ENCODE results near the gene NAA20. TPM values are rescaled to one million over a fixed set of nuclear protein-coding genes. Genes with fewer than 3 reads are reported as not detected.
A peak's percentile ranks its signal among the peaks of the same experiment; 100 is the strongest.

The NAA20 gene
- total and polyA plus RNA-seq, 2 of the 13 experiments (the other 11 are each of a cell fraction or from before 2014, with no cell fraction given) = 81.9 to 82.8 TPM

DNA sequence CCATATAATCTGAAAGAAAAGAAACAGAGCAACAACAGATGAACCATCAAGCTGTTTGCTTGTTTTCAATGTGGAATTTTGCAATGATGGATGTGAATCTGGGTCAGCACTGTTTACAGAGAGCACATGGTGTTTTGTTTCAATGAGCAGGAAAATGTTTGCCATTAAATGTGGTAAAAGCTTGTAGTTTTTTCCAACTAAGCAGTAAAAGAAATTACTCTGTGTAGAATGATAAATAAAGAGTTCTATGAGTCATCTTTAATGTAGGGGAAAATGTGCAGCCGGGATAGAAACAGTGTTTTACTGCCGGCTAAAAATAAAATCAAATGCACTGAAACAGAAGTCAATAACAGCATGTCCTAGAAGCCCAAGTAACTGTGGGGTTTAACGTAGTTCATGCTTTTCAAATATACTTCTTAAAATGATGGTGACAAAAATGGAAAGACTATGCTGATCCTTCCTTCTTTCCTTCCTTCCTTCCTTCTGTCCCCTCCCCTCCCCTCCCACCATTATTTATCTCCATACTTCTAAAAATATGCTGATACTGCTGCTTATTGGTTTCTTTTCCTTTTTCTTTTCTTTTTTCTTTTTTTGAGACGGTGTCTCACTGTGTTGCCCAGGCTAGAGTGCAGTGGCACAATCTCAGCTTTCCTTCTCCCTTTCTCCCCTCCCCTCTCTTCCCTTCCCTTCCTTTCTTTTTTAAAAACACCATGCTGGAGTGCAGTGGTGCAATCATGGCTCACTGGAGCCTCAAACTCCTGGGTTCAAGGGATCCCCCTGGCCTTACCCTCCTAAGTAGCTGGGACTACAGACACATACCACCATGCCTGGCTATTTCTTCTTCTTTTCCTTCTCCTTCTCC lies 6.3 kb upstream of the NAA20 start:
- 14% methylated on average over 4 of the region's 4 CpGs for WGBS (ENCODE audit: low lambda C conversion rate)
- TF ChIP-seq ATF1 (CRISPR knock-in tag; IDR thresholded peaks at IDR 0.05) = 0 out of 2 replicates have a peak, but pooled peaks have one; percentile 25
- TF ChIP-seq, protein P1, sequence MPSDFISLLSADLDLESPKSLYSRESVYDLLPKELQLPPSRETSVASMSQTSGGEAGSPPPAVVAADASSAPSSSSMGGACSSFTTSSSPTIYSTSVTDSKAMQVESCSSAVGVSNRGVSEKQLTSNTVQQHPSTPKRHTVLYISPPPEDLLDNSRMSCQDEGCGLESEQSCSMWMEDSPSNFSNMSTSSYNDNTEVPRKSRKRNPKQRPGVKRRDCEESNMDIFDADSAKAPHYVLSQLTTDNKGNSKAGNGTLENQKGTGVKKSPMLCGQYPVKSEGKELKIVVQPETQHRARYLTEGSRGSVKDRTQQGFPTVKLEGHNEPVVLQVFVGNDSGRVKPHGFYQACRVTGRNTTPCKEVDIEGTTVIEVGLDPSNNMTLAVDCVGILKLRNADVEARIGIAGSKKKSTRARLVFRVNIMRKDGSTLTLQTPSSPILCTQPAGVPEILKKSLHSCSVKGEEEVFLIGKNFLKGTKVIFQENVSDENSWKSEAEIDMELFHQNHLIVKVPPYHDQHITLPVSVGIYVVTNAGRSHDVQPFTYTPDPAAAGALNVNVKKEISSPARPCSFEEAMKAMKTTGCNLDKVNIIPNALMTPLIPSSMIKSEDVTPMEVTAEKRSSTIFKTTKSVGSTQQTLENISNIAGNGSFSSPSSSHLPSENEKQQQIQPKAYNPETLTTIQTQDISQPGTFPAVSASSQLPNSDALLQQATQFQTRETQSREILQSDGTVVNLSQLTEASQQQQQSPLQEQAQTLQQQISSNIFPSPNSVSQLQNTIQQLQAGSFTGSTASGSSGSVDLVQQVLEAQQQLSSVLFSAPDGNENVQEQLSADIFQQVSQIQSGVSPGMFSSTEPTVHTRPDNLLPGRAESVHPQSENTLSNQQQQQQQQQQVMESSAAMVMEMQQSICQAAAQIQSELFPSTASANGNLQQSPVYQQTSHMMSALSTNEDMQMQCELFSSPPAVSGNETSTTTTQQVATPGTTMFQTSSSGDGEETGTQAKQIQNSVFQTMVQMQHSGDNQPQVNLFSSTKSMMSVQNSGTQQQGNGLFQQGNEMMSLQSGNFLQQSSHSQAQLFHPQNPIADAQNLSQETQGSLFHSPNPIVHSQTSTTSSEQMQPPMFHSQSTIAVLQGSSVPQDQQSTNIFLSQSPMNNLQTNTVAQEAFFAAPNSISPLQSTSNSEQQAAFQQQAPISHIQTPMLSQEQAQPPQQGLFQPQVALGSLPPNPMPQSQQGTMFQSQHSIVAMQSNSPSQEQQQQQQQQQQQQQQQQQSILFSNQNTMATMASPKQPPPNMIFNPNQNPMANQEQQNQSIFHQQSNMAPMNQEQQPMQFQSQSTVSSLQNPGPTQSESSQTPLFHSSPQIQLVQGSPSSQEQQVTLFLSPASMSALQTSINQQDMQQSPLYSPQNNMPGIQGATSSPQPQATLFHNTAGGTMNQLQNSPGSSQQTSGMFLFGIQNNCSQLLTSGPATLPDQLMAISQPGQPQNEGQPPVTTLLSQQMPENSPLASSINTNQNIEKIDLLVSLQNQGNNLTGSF (CRISPR knock-in tag; IDR thresholded peaks at IDR 0.05) = no peak
- no peak for TF ChIP-seq ZNF282 (IDR thresholded peaks at IDR 0.05; ENCODE audit: partially characterized antibody)
- TF ChIP-seq, protein P2, sequence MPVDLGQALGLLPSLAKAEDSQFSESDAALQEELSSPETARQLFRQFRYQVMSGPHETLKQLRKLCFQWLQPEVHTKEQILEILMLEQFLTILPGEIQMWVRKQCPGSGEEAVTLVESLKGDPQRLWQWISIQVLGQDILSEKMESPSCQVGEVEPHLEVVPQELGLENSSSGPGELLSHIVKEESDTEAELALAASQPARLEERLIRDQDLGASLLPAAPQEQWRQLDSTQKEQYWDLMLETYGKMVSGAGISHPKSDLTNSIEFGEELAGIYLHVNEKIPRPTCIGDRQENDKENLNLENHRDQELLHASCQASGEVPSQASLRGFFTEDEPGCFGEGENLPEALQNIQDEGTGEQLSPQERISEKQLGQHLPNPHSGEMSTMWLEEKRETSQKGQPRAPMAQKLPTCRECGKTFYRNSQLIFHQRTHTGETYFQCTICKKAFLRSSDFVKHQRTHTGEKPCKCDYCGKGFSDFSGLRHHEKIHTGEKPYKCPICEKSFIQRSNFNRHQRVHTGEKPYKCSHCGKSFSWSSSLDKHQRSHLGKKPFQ (CRISPR knock-in tag; IDR thresholded peaks at IDR 0.05; ENCODE audit: insufficient replicate concordance) = peak; percentile 35
- TF ChIP-seq, protein P3, sequence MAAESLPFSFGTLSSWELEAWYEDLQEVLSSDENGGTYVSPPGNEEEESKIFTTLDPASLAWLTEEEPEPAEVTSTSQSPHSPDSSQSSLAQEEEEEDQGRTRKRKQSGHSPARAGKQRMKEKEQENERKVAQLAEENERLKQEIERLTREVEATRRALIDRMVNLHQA (CRISPR knock-in tag; IDR thresholded peaks at IDR 0.05) = no peak
- TF ChIP-seq, protein P4, sequence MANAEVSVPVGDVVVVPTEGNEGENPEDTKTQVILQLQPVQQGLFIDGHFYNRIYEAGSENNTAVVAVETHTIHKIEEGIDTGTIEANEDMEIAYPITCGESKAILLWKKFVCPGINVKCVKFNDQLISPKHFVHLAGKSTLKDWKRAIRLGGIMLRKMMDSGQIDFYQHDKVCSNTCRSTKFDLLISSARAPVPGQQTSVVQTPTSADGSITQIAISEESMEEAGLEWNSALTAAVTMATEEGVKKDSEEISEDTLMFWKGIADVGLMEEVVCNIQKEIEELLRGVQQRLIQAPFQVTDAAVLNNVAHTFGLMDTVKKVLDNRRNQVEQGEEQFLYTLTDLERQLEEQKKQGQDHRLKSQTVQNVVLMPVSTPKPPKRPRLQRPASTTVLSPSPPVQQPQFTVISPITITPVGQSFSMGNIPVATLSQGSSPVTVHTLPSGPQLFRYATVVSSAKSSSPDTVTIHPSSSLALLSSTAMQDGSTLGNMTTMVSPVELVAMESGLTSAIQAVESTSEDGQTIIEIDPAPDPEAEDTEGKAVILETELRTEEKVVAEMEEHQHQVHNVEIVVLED (CRISPR knock-in tag; IDR thresholded peaks at IDR 0.05; ENCODE audit: borderline replicate concordance) = no peak
- TF ChIP-seq MTA3 (CRISPR knock-in tag; IDR thresholded peaks at IDR 0.05) = no peak
- no peak for TF ChIP-seq NBN (conservative IDR thresholded peaks at IDR 0.05)

More for the DNA sequence above, 6.3 kb upstream of the NAA20 start:
- FAIRE-seq (peak; percentile 36), DNase-seq (ENCODE audit: low spot score) (peak; percentile 91), ATAC-seq (peak; percentile 82)
- H3K4me1 ChIP-seq (ENCODE audit: insufficient read depth, low read length) = peaks cover 69% of the 10 kb centered on the region
- no peaks in the 10 kb centered on the region for H3K9me3 ChIP-seq (ENCODE audit: low read length)
- no peaks in the 10 kb centered on the region for H4K20me1 ChIP-seq (ENCODE audit: insufficient read depth, low read length)
- peak overlapping the region in 2 of 3 experiments; percentile 11 to 30; a peak in 2 of 6 replicates for H3K4me3 ChIP-seq (replicated peaks in 1 of 3; ENCODE audit: insufficient read depth in 1 of 3, low read depth in 2 of 3, low read length in 3 of 3)
- ChIA-PET POLR2A (interaction anchor here (1.1 to 2.1 kb wide), 7 partner anchors 8 to 252 kb away, joined by 3 to 11 read pairs (median 6); partner anchors contain the start of genes CFAP61, CRNKL1 and RIN2), CTCF (ENCODE audit: low intra/inter-chr PET ratio, low total read pairs) (interaction anchor here (0.9 kb wide), 1 partner anchor 77 kb away, joined by 3 read pairs; no protein-coding TSS in a partner anchor)
- H3K4me2 ChIP-seq (ENCODE audit: low read depth, low read length) = peak overlapping the region; percentile 89
- H3K79me2 ChIP-seq (ENCODE audit: insufficient read depth, low read length) = no peaks in the 10 kb centered on the region
- H3K27ac ChIP-seq (ENCODE audit: extremely low read length, insufficient read depth, low read length) = peak overlapping the region; percentile 58
- BruUV-seq (replicated peaks) = no TSS peak
- no peaks in the 10 kb centered on the region for H3K27me3 ChIP-seq (ENCODE audit: control insufficient read depth in 1 of 2, insufficient read depth in 2 of 2, low read length in 2 of 2)
- peak overlapping the region; percentile 18 for H2AFZ ChIP-seq (ENCODE audit: low read length)
- intact Hi-C loops (cut with micrococcal nuclease; ENCODE audit: unreplicated experiment) (loop anchor here (2.0 kb wide), 1 partner anchor 130 kb away; no protein-coding TSS in a partner anchor), in situ Hi-C loops (cut with HindIII; ENCODE audit: extremely low pct_ligation_motif_present, low pct_unique_long_range_greater_than_20kb) (no loop called here)
- peak overlapping the region; percentile 36 for H3K9ac ChIP-seq (ENCODE audit: insufficient read depth, low read depth, low read length)
- H3K36me3 ChIP-seq (replicated peaks in 1 of 2; ENCODE audit: control insufficient read depth in 1 of 2, insufficient read depth in 2 of 2, low read length in 2 of 2) = no peaks in the 10 kb centered on the region
